ENCODE measurements around the gene ZNF415.
"Not testable (repeated sequence)": the region's sequence is repeated elsewhere in the genome, so short reads cannot be mapped to it uniquely, and the experiment has no call there.

Gene ZNF415

DNA sequence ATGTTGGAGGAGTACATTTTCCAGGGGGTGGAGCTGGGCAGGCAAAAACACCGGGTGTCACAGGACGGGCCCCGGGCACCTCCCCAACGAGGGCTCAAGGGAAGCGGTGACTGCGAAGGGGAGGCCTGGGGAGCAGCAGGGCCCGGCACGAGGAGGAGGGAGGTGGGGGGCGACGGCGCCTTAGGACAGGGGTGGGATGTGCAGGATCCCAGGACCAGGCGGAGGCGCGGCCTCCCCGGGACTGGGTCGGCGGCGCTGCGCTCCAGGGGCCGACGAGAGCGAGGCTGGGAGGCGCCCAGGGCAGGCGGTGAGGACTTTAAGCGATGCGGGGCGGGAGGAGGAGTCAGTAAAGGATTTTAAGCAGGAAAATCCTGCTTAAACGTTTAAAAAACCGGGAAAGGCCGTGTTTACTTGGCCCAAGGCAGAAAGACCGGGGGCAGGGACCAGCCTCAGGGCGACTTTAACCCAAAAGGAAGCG, 29.9 kb downstream of the ZNF415 start:
- no peak for DNase-seq (ENCODE audit: low read depth)

- DNase-seq (ENCODE audit: low read depth): no peak
Measured at GRCh38 chr19:53102206-53102755, 30.4 kb downstream of the ZNF415 start.

- DNase-seq (ENCODE audit: low read depth): no peak
Measured at GRCh38 chr19:53101518-53101917, 31.2 kb downstream of the ZNF415 start.

GRCh38 chr19:53098570-53098969, 34.1 kb downstream of the ZNF415 start:
- not testable (repeated sequence) for DNase-seq (ENCODE audit: low read depth)

GRCh38 chr19:53096982-53097690, 35.6 kb downstream of the ZNF415 start:
- DNase-seq (ENCODE audit: low read depth): not testable (repeated sequence)

- not testable (repeated sequence) for DNase-seq (ENCODE audit: low read depth)
Measured at GRCh38 chr19:53096579-53096978, 36.1 kb downstream of the ZNF415 start.

DNA sequence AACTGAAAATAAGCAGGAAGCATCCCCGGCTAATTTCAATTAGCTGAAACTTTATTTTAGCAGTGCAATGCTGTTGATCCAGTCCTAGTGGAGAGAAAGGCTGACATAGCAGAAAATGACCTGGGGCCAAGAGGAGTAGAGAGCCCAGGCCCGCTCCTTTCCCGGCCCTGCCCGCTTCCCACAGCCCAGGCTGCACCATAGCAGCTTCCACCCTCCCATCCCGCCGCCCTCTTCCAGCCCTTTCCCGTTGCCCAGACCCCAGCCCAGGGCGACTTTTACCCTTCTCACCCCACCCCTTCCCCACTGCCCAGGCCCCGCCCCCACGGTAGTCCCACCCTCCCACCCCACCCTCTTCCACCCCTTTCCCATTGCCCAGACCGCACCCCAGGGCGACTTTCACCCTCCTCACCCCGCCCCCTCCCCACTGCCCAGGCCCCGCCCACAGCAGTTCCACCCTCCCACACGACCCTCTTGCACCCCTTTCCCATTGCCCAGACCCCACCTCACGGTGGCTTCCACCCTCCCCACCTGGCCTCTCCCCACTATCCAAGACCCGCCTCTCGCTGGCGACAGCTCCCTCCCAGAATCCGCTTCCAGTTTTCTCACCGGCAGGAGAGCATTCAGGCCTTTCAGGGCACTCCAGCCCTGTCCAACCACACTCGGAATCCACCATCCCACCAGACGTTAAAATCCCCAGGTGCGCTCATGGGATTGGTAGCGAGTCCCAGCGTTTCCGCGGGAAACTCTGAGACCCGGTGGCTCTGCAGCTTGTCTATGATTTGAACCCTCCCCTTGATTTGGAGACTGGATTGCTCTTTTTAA, 37.7 kb downstream of the ZNF415 start:
- no peak for DNase-seq (ENCODE audit: low read depth)

- no peak for DNase-seq (ENCODE audit: low read depth)
Measured at GRCh38 chr19:53092723-53093122, 40.0 kb downstream of the ZNF415 start.

DNA sequence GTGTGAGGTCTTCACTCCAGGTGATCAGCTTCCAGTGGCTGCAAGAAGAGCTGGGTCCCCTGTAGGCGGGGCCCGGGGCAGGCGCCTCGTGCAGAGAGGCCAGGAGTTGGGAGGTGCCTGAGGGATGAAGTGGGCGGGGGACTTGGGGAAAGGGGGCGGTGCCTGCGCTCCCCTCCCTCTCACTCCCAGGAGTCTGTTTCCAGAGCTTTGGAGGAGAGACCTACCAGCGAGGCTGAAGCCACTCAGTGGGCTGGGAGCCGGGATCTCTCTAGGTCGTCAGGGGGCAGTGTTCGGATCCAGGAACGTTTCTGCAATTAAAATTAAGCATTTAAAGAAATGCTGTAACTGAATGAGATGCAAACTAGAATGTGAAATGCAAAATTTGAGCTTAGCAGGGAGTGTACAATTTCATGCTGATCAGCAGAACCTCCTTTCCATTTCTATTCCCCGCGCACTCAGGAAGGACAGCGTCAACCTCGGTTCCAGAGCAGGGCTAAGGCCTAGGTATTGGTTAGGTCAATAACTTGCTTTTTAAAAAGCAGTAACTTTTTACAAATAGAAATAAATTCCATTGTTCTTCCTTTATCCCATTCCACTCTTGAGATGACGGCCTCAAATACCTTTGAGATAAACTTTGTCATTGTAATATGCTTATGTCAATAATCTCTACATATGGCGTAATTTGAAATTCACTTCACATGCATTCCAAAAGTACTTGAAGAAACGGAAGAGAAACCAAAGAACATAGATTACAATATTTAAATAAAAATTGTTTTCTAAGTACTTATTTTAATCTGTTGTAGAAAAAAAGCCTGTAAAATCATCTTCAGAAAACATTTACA, 41.1 kb downstream of the ZNF415 start:
- DNase-seq (ENCODE audit: low read depth): no peak

DNA sequence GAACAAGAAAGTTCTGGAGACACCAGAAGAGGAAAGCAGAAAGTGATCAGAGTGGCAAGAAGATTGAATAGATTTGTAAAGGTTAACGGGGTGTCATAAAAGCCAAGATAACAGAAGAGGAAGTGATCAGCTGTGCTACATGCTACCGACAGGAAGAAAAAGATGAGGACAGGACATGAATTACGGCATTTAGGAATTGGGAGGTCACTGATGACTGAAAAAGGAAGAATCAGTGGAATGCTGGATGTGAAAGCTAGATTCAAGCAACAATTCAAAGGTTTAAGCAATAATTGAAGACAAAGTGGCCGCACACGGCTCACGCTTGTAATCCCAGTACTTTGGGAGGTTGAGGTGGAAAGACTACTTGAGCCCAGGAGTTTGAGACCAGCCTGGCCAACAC, 44.6 kb downstream of the ZNF415 start:
- no peak for DNase-seq (ENCODE audit: low read depth)

DNA sequence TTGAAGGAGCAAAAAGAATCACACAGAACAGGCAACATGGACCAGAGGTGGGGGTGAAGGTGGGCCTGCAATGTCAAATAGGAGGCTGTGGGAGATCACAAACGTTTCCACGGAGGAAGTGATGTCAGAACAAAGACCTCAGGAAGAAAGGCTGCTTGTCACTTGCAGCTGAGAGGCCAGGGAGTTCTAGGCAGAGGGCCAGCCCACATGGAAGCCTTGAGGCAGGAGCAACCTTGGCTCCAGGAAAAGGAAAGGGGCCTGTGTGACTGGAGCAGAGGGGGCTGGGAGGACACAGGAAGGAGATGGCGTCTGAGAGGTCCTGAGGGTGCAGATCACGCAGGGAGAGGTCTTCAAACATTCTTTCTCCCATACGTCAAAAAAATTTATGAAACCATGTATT, 45.8 kb downstream of the ZNF415 start:
- no peak for DNase-seq (ENCODE audit: low read depth)

- DNase-seq (ENCODE audit: low read depth): no peak
Measured at GRCh38 chr19:53085496-53085895, 47.2 kb downstream of the ZNF415 start.

DNA sequence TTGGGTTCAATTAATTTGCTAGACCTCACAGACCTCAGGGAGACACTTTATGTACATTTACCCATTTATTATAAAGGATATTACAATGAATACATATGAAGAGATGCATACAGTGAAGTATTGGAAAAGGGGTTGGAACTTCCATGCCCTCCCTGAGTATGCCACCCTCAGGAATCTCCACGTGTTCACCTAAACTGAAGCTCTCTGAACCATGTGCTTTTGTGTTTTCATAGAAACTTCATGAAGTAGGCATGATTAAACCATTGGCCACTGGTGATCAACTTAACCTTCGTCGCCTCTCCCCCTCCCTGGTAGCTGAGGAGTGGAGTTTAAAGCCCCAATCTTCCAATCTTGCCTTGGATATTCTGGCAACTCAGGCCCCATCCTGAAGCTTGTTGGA, 49.8 kb downstream of the ZNF415 start:
- no peak for DNase-seq (ENCODE audit: low read depth)

DNA sequence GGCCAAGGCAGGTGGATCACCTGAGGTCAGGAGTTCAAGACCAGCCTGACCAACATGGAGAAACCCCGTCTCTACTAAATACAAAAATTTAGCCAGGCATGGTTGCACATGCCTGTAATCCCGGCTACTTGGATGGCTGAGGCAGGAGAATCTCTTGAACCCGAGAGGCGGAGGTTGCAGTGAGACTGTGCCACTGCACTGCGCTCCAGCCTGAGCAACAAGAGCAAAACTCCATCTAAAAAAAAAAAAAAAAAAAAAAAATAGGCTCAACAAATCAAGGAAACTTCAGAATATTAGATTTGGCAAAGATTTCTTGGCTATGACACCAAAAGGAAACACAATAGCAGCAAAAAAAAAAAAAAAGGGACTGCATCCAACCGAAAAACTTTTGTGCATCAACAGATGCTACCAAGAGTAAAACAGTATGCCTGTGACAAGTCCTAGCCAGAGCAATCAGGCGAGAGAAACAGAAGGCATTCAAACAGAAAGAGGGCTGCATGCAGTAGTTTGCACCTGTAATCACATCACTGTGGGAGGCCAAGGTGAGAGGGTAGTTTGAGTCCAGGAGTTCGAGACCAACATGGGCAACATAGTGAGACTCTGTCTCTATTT, 53.3 kb downstream of the ZNF415 start:
- no peak for DNase-seq (ENCODE audit: low read depth)

DNA sequence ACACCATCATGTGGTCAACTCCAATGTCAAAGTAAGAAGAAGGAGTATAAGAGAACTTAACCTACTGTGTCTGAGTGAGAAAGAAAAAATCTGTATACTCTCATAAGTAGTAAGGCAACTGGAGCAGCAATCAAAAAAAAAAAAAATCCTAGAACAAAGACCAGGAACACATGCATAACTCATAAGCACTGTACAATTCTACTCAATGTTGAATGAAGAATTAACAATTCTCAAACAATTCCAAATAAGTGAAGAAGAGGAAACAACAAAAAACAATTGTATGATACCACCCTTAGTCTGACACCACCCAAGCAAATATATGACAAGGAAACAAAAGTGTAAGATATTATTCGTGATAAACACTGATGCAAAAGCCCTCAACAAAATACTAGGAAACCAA, 54.0 kb downstream of the ZNF415 start:
- no peak for DNase-seq (ENCODE audit: low read depth)

GRCh38 chr19:53076984-53077383, 55.7 kb downstream of the ZNF415 start:
- DNase-seq (ENCODE audit: low read depth): no peak

GRCh38 chr19:53068834-53069233, 63.9 kb downstream of the ZNF415 start:
- DNase-seq (ENCODE audit: low read depth): no peak

GRCh38 chr19:53068199-53068598, 64.5 kb downstream of the ZNF415 start:
- DNase-seq (ENCODE audit: low read depth): no peak

GRCh38 chr19:53057904-53058580, 74.7 kb downstream of the ZNF415 start:
- DNase-seq (ENCODE audit: low read depth): no peak

All from stimulated activated CD8-positive, alpha-beta memory T cell treated with anti-CD3 and anti-CD28 coated beads, Interleukin-15, amount 100 ng/mL, for 1 hour (primary cell).